ENCODE measurements around the gene FOXA2.

Gene FOXA2

GRCh38 chr20:22536141-22536828 lies 48.1 kb downstream of the FOXA2 start:
- no peak for DNase-seq

GRCh38 chr20:22535483-22535882 lies 48.9 kb downstream of the FOXA2 start:
- no peak for DNase-seq

- DNase-seq = no peak
Observed at GRCh38 chr20:22533823-22534751, 50.3 kb downstream of the FOXA2 start.

- DNase-seq = no peak
Observed at GRCh38 chr20:22532598-22532997, 51.8 kb downstream of the FOXA2 start.

- DNase-seq = no peak
Observed at GRCh38 chr20:22531756-22532155, 52.6 kb downstream of the FOXA2 start.

- DNase-seq = no peak
Observed at GRCh38 chr20:22531056-22531615, 53.2 kb downstream of the FOXA2 start.

Measured in NCI-H1417 treated with DMSO at 0.1 percent for 48 hours (cell line).